A673 (cell line): Measurements from ENCODE around the gene SMIM13. TPM values are rescaled to one million over a fixed set of nuclear protein-coding genes. Genes with fewer than 3 reads are reported as not detected.

Experiments
- BruUV-seq: library from RNA; stranded (reverse); fragments of 400-500 nt; replicated peaks from 2 replicates; lab custom pipeline; 2021; lab: Mats Ljungman, UMichigan
- CTCF ChIA-PET: fragments of 300-600 bp; sonication (Branson Sonifier 250); formaldehyde crosslinking; loops from one replicate; lab custom pipeline; 2022; ENCODE audit warnings: antibody characterized with exemption; lab: Charles Lee
- POLR2A ChIA-PET: fragments of 300-600 bp; sonication (Branson Sonifier 250); formaldehyde crosslinking; loops from one replicate; lab custom pipeline; 2022; ENCODE audit warnings: antibody characterized with exemption; ENCODE audit not compliant: low non-redundant PET; lab: Charles Lee
- DNase-seq: peaks from one replicate; pipeline ENCODE4 v3.0.0-alpha.2; 2015; ENCODE audit warnings: low spot score
- H3K27ac ChIP-seq: fragments of 200-600 bp; sonication (generic); 2 replicates; pipeline ENCODE4 v1.5.1; 2016; ENCODE audit warnings: mixed run types, low read depth, mild to moderate bottlenecking, mixed read lengths, antibody characterized with exemption, low read length; ENCODE audit not compliant: poor library complexity, severe bottlenecking
- H3K27me3 ChIP-seq: fragments of 200-600 bp; sonication (generic); replicated peaks from 2 replicates; pipeline ENCODE4 v1.6.1; 2017; ENCODE audit warnings: mixed run types, low read depth, mild to moderate bottlenecking, mixed read lengths, antibody characterized with exemption, low read length; ENCODE audit not compliant: insufficient read depth, poor library complexity
- H3K36me3 ChIP-seq: fragments of 200-600 bp; sonication (generic); 2 replicates; pipeline ENCODE4 v1.6.1; 2016; ENCODE audit warnings: mixed run types, mild to moderate bottlenecking, mixed read lengths, antibody characterized with exemption, low read length; ENCODE audit not compliant: insufficient read depth, poor library complexity, severe bottlenecking
- H3K4me1 ChIP-seq: fragments of 200-600 bp; sonication (generic); 2 replicates; pipeline ENCODE4 v1.6.1; 2017; ENCODE audit warnings: mixed run types, mild to moderate bottlenecking, mixed read lengths, antibody characterized with exemption, low read length; ENCODE audit not compliant: insufficient read depth, poor library complexity, severe bottlenecking
- H3K4me3 ChIP-seq: fragments of 200-600 bp; sonication (generic); 2 replicates; pipeline ENCODE4 v1.5.1; 2016; ENCODE audit warnings: low read depth, mixed run types, mild to moderate bottlenecking, mixed read lengths, low read length; ENCODE audit not compliant: poor library complexity, severe bottlenecking
- H3K9me3 ChIP-seq: fragments of 200-600 bp; sonication (generic); 2 replicates; pipeline ENCODE4 v1.6.1; 2016; ENCODE audit warnings: mixed run types, low read depth, mild to moderate bottlenecking, mixed read lengths, antibody characterized with exemption, low read length; ENCODE audit not compliant: poor library complexity, severe bottlenecking
- EZH2 ChIP-seq: fragments of 200-600 bp; sonication (generic); IDR thresholded peaks from 2 replicates; pipeline ENCODE4 v1.6.1; 2017; ENCODE audit warnings: borderline replicate concordance, low read depth, mild to moderate bottlenecking, mixed read lengths, antibody characterized with exemption, low read length; ENCODE audit not compliant: poor library complexity, severe bottlenecking
- intact Hi-C: fragments of 100-400 bp; cut with micrococcal nuclease; formaldehyde crosslinking; loops from one replicate; pipeline ENCODE4 v1.10.0; 2022; ENCODE audit not compliant: unreplicated experiment
- total RNA-seq: library from RNA; stranded (reverse); gene quantifications from 2 replicates; pipeline ENCODE4 v1.2.3, GENCODE V29; 2021
- TF ChIP-seq, protein P1 (sequence below): fragments of 300-800, 200-600 bp; sonication (generic); conservative IDR thresholded peaks from 2 replicates; pipeline ENCODE4 v1.5.1; 2017; ENCODE audit warnings: low read depth, mild to moderate bottlenecking, antibody characterized with exemption, low read length, moderate library complexity, mixed read lengths

The SMIM13 gene
- total RNA-seq, 1 experiment from 2014 or later: 18.9 TPM

DNA sequence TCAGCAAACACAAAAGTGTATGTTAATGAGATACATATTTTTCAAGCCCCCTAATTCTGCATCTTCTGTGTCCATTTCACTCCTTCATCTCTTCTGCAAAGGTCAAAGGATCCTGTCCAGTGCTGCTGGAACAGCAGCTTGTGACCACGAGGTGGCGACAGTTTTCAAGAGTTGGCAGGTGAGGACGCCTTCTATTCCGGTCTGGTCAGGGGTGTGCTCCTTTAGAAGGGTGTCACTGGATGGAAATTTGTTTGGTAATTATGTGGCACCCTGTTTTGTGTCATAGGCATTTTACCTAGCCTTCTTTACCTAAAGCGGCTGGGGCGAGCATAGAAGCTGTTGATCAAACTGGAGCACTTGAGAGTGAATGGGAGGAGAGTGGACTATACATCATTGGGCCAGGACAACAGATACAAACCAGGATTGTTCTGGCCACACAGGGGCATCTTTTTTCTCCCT is 50.8 kb downstream of the SMIM13 start:
- no peaks in the 10 kb centered on the region for H3K27me3 ChIP-seq
- H3K9me3 ChIP-seq: no peaks in the 10 kb centered on the region
- no peaks in the 10 kb centered on the region for H3K36me3 ChIP-seq
- no peak for TF ChIP-seq EZH2
- TF ChIP-seq, protein P1, sequence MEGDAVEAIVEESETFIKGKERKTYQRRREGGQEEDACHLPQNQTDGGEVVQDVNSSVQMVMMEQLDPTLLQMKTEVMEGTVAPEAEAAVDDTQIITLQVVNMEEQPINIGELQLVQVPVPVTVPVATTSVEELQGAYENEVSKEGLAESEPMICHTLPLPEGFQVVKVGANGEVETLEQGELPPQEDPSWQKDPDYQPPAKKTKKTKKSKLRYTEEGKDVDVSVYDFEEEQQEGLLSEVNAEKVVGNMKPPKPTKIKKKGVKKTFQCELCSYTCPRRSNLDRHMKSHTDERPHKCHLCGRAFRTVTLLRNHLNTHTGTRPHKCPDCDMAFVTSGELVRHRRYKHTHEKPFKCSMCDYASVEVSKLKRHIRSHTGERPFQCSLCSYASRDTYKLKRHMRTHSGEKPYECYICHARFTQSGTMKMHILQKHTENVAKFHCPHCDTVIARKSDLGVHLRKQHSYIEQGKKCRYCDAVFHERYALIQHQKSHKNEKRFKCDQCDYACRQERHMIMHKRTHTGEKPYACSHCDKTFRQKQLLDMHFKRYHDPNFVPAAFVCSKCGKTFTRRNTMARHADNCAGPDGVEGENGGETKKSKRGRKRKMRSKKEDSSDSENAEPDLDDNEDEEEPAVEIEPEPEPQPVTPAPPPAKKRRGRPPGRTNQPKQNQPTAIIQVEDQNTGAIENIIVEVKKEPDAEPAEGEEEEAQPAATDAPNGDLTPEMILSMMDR: peak; percentile 98
- intact Hi-C loops: loop anchor here (1.0 to 2.0 kb wide), 2 partner anchors 352 to 430 kb away; no protein-coding TSS in a partner anchor
- H3K27ac ChIP-seq: no peak overlapping the region
- POLR2A ChIA-PET: interaction anchor here (0.7 kb wide), 1 partner anchor 321 kb away, joined by 3 read pairs; no protein-coding TSS in a partner anchor
- H3K4me1 ChIP-seq: peaks cover 6% of the 10 kb centered on the region
- peak; percentile 72 for DNase-seq
- CTCF ChIA-PET: interaction anchor here (2.1 kb wide), 1 partner anchor 352 kb away, joined by 9 read pairs; no protein-coding TSS in a partner anchor
- BruUV-seq: no TSS peak
- no peak overlapping the region for H3K4me3 ChIP-seq

DNA sequence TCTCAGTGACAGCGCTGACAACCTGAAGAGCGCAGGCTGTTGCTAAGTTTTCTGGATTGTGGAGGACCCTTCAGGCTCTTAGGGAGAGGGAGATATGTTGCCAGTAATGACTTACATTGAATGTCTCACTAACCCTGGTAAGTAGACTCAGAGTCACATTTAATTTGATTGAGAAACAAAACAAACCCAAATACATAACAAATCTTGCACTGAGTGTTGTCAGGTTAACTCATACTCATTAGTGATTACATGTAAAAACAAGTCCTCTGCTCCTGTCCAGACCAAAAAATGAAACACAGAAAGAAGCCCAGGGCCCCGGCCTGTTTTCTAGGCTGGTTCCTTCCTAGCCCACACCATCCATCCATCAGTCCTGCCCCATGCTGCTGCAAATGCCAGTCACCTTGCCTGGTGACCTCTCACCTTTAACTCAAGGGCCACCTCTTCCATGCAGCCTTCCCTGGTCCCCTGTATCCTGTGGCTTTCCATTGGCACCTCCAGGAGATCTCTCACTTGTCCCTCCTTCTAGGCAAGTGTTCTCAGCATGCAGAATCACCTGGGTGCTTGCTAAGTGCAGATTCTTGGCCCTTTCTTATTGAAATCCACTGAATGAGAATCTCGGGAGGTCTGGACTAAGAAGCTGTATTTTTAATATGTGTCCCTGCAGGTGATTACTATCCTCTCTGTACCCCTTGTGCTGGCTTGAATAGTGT is 52.6 kb downstream of the SMIM13 start:
- H3K36me3 ChIP-seq: no peaks in the 10 kb centered on the region
- no TSS peak for BruUV-seq
- DNase-seq: no peak
- ChIA-PET POLR2A (no interaction called here), CTCF (no interaction called here)
- H3K27me3 ChIP-seq: no peaks in the 10 kb centered on the region
- H3K9me3 ChIP-seq: no peaks in the 10 kb centered on the region
- intact Hi-C loops: no loop called here
- H3K4me1 ChIP-seq: peaks cover 6% of the 10 kb centered on the region
- no peak overlapping the region for H3K27ac ChIP-seq
- TF ChIP-seq, protein P1: no peak
- TF ChIP-seq EZH2: no peak
- no peak overlapping the region for H3K4me3 ChIP-seq

DNA sequence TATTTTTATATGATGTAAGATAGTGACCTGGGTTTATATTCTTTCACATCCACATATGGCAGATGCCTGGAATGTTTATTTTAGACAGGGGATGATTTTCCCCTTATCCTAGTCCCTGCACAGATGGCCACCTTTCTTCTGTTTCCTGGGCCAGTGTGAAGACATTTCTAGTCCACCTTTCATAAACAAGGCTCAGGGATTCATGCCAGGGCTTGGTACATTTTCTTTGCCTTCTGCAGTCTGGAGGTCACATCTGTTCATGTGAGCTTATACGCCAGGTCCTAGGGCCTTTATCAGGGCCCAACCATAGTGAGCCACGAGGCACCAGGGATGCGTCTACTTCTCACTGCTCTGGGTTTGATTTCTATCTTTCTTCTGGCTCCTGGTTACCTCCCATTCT is 55.9 kb downstream of the SMIM13 start:
- H3K27me3 ChIP-seq: peaks cover 9% of the 10 kb centered on the region
- no peak for DNase-seq
- ChIA-PET CTCF (no interaction called here), POLR2A (no interaction called here)
- peaks cover 17% of the 10 kb centered on the region for H3K4me1 ChIP-seq
- BruUV-seq: no TSS peak
- no peak overlapping the region for H3K27ac ChIP-seq
- TF ChIP-seq, protein P1: no peak
- no peak for TF ChIP-seq EZH2
- H3K4me3 ChIP-seq: no peak overlapping the region
- no peaks in the 10 kb centered on the region for H3K36me3 ChIP-seq
- intact Hi-C loops: no loop called here
- no peaks in the 10 kb centered on the region for H3K9me3 ChIP-seq
